Hematopoietic multipotent progenitor cell treated with erythropoietin and hydrocortisone succinate and interleukin-3 and kit ligand, for 6 days (in vitro differentiated cells): ENCODE data around the gene FER.
"Not testable (repeated sequence)": the region's sequence is repeated elsewhere in the genome, so short reads cannot be mapped to it uniquely, and the experiment has no call there.

Experiments used
- DNase-seq: peaks from one replicate; pipeline ENCODE4 v3.0.0-alpha.2; 2015

Gene FER

GRCh38 chr5:109145139-109145538 is 397.4 kb downstream of the FER start:
- DNase-seq: no peak

- DNase-seq: no peak
Measured at GRCh38 chr5:109146591-109146990, 398.9 kb downstream of the FER start.

DNA sequence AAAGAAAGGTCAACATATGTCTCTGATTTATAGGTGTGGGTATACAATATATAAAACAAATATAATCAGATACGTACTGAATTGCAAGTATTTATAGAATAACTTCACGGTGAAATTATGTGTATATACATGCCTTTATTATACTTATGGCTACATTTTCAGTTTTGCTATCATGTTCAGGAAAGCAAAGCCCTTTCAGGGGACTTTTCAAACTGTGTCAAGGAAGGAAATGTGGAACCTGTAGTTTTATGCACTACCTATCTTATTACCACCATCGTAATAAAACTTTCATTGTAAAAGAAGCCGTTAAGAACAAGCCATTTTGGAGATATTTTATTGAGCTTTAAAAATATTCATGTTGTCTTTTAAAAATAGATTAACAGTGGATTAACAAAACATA is 404.9 kb downstream of the FER start:
- DNase-seq: no peak

- peak; percentile 43 for DNase-seq
Measured at GRCh38 chr5:109155625-109156024, 407.9 kb downstream of the FER start.

- no peak for DNase-seq
Measured at GRCh38 chr5:109156885-109157284, 409.2 kb downstream of the FER start.

DNA sequence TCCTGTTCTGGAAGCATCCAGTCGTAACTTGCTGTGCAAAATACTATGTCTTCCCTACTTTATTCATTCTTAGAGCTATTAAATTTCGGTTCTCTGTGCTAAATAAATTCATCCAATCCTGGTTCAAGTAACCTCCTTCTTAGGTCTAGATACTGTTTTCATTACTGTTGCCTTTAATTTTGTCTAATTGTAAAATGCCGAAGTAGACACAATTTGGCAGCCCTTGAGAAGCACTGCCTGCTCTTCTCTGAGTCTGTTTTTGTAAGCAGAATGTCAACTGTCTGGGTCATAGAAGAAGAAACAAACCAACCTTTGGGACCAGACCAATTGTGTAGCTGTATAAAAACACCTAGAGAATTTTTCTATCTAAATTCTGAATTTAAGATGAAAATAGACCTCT is 412.8 kb downstream of the FER start:
- DNase-seq: no peak

GRCh38 chr5:109161914-109162683 is 414.4 kb downstream of the FER start:
- no peak for DNase-seq

GRCh38 chr5:109163336-109163735 is 415.6 kb downstream of the FER start:
- DNase-seq: no peak

- no peak for DNase-seq
Measured at GRCh38 chr5:109164001-109164400, 416.3 kb downstream of the FER start.

GRCh38 chr5:109167586-109167985 is 419.9 kb downstream of the FER start:
- DNase-seq: no peak

- DNase-seq: no peak
Measured at GRCh38 chr5:109168151-109168550, 420.5 kb downstream of the FER start.

DNA sequence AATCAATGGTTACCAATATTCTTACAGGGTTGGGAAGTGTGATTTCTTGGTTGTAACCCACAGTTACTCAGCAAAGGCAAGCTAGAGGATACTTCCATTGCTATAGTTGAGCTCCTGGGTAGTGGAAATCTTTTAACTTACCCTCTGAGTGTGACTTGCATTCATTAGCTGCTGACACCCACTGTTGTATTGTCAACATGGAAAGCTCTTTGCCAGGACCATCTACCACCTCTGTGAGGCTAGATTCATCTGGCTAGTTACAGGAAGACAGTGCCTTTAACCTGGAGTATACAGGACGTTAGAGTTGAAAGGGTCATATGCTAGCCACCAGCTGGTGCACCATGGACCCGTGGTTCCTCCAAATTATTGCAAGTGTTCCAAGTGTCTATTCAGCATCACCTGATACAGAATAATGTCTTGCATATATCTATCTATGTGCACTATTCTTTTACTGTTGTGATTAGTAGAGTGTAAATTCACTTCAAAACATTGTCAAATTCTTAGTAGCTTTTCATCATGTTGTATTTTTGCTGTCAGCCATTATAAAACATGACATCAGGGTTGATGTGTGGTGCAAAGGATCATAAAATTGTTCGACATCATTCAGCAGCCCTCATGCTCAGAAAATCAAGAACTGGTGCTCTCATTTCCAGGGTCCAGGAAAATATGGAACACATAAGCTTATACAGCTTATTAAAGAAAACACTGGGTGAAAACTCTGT is 423.1 kb downstream of the FER start:
- no peak for DNase-seq

GRCh38 chr5:109171437-109172073 is 423.9 kb downstream of the FER start:
- DNase-seq: not testable (repeated sequence)

GRCh38 chr5:109173036-109173794 is 425.5 kb downstream of the FER start:
- no peak for DNase-seq

DNA sequence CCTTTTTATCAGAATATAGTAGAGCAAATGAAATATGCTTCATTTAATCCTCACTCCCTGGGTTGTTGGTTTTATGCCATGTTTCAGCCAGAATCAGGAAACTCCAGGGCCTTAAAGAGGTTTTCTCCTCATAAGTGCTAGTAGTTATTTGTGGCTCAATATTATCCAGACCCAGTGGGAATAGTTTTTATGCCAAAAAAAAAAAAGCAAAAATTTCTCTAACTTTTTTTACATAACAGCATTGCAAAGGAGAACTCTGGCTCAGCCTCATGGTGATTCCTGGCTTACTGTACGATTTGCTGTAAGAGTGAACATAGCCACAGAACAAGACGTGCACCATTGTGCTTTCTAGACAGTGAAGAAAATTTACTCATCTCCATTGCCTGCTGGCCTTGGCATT is 429.5 kb downstream of the FER start:
- no peak for DNase-seq

- no peak for DNase-seq
Measured at GRCh38 chr5:109177782-109178181, 430.1 kb downstream of the FER start.

DNA sequence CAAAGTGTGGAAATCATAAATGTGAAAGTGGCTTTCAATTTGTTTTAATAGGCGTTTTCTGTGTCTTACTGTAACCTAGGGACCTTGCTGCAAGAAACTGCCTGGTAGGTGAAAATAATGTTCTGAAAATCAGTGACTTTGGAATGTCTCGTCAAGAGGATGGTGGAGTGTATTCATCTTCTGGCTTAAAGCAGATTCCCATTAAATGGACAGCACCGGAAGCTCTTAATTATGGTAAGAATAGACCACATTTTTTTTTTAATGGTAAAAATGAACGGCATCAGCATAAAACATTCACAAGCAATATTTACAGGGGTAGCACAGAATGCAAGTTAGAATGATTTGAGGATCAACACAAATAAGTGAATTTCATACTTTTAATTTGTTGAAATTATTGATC is 433.0 kb downstream of the FER start:
- no peak for DNase-seq

- no peak for DNase-seq
Measured at GRCh38 chr5:109186759-109187158, 439.1 kb downstream of the FER start.

DNA sequence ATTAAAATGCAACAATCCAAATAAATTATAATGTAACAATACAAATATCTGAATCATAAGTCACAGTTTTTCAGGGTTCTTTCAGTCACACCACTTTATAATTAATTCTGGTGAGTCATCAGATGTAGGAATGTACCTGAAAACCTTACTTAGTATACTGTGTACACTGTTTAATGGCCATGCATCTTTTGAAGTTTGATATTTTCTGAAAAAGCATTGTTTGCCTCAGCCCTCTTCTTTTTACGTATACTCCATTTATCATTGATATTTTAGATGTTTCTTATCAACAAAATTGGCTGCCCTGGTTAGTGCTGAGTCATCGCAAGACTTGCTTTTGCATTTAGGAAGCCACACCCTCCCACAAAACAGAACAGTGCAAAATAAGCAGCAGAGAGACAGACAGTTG is 443.5 kb downstream of the FER start:
- peak; percentile 84 for DNase-seq

DNA sequence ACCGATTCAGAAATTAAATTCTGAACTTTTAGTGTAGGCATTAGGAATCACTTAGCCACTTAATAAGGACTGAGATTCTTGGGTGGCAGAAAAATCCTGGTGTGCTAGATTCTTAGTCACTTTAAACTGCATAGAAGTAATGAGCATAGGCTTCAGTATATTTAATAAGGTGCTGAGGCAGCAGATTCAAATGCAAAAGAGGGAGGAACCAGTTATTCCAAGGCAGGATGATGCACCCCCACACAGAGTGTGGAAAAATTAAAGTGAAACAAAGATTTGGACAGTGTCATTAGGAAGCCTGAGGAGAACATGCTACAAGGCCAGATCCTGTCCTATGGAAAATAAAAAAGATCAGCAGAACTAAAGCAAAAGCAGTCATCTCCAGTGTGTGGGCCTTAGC is 444.3 kb downstream of the FER start:
- DNase-seq: no peak

GRCh38 chr5:109192555-109193281 is 445.0 kb downstream of the FER start:
- no peak for DNase-seq

DNA sequence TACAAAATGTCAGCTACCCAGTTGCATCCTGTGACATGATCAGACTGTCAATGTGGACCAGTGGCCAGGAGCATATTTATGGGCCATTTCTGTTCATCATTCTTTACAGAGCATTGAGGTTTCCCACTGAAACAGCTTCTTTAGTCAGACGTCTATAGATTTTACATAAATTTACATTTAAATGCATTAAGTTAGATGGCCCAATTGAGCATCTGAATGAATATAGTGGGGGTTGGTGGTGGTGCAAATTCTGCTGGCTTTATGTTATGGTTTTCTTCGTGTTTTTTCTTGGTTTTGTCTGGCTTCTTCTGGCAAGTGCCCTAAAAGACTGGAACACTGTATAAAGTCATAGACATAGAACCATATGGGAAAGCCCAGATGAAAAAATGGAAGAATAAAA is 448.0 kb downstream of the FER start:
- no peak for DNase-seq
